CD4-positive, alpha-beta T cell treated with Interleukin-4 for 1 hour (primary cell): Measurements from ENCODE around the gene RASL11B.
A peak's percentile ranks its signal among the peaks of the same experiment; 100 is the strongest.

Experiments
- DNase-seq, 2 donors: peaks; one replicate each; pipeline ENCODE4 v3.0.0-alpha.2; 2020 to 2022

Gene RASL11B

DNA sequence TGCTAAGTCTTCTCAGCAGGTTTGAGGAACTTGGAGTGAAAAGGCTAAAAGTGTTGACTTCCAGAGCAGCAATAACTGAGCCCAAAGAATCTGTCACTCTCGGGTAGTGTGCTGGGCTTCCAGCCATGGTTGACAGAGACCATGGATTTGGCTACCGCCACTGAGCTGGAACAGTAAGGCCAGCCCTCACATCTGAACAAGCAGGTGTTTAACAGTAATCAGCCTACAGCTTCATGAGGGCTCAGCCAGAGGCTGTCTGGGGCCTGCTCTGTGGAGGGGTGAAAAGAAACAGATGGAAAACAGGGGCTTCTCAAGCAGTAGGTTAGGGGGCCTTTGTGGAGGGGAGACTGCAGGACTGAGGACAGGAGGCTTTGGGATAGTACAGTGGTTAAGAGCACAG, 14.9 kb downstream of the RASL11B start:
- DNase-seq, result no peak

DNA sequence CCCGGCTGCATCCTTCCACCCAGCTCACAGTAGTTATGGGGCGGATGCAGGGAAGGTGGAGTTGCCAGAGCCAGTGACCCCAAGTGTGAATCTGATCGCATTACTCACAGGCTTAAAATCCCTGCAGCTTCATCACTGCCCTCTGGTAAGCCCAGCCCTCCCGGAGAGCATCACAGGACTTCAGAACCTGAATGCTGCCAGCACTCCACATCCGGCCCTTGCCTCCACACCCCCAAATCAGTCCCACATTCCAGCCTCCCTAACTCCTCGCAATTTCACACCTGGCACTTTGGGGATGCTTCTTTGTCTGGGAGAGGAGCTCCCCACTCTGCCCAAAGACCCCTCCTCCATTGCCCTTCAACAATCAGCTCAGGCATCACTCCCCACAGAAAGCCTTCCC, 15.6 kb downstream of the RASL11B start:
- no peak for DNase-seq

DNA sequence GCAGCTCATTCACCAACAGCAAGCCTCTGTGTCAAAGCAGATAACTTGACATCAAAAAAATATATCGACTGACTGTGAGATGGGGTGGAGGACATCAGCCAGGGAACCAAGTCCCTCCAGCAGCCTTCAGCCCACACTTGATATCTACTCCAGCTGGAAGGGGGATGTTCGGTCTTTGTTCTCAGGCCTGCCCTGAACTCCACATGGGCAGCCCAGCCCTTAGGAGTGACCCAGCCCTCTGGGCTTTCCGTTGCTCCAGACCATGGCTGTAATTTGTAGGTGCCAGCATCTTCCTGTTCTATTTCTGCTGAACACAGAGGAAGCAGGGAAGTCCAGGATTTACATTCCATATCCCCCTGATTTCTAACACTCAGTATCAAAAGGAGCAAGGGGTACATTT, 17.4 kb downstream of the RASL11B start:
- DNase-seq, result no peak

DNA sequence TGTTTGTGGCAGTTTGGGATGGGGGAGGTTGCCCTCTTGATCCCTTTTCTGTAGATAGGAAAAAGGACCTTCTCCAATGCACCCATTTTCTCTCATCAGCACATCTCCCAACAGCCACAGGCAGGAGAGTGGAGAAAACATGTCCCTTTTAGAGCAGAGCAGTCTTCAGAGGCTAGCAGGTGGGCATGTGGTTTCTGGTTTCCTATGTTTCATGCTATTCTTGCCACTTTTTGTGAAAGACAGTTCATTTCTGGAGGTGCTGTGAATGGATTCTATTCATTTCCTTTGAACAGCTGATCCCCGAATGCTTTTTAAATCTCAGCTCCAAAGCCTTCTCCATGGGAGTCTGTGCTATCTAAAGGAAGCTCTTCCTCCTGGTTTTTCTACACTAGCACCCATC, 18.9 kb downstream of the RASL11B start:
- DNase-seq, result no peak

DNA sequence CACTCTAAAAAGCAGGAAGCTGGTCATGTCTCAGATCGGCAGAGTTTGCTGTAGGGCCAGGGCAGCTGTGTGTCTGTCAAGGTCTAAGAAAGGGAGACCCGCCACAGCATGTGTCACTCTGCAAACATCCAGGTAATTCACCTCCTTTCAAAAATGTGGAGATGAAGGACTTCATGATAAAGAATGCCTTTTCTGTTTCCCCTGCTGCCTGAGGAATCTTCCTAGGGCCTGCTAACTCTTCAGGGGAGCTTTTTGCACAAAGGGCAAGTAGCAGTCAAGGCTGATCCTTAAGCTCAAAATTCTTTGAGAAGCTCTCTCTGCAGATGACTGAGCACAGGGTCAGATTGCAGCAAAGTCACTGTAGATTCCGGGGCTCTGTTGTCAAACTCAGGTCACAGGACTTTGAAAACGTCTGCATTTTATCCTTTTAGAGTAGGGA, 21.1 kb downstream of the RASL11B start:
- DNase-seq, result no peak

DNA sequence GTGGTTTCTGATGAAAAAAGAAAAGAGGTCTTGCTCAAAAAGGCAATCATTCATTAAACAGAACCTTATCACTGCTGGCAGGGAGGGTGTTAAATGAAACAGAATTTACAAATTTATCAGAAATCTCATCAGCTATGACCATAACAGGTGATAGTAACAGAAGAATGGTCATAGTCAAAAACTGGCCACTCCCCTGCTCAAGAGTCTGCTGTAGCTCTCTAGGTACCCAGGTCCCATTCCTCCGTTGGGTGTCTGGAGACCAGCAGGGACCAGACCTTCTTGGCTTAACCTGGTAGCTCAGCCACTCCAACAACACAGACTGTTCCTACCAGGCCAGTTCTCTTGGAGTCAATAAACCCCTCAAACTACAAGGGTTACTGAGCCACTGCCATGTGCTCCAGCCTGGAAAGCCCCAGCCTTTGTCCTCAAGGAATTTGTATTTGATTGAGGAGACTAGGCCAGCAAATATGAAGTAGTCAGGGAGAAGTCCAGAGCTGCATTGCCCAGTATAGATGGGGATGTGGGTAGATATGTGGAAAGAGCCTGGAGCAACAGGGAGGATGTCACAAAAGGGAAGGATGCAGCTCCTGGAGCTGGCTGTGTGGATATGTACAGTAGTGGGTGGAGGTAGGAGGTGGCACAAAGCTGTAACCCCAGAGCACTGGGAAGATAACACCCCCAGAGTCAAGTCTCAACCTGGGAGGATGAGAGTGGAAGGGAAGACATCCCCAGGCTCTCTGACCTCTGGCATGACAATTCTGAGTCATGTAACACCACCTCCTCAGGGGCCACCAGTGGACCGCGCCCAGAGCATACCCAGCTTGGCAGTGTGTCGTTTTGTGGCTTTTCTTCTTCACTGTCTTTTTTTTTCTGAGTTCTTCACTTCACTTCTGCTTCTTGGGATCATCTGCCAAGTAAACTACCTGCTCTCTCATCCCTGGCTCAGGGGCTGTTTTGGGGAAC, 21.9 kb downstream of the RASL11B start:
- no peak for DNase-seq

DNA sequence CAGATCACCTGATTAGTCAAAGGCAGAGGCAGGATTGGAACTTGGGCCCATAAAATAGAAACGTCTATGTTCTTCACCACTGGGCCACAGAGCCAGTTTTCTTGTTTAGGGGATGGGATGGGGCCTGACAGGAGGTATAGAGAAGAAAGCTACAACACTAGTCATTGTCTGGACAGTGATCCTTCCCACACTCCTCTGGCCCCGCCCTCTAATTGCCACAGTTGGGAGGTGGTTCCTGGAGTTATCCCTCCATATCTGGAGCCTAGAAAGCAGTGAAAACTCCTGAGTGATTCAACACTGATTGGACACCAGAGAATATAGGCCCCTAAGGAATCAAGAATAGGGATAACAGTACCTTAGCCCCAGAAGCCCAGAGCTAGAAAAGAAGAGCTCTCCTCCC, 22.9 kb downstream of the RASL11B start:
- no peak for DNase-seq

DNA sequence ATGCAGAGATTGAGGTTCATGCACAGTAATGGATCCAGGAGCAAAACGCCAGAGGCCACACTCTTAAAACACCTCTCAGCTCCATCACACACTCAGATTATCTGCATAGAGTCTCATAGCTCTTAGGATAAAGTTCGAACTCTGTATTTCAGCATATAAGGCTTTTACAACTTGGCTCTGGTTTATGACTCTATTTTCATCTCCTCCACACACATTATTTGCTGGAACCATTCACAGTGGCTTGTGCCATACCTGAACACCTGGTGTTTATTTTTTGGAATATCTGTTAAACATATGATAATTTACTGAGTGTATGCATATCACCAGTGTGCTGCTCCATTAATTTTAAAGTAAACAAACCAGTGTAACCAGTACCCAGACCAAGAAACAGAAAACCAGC, 27.2 kb downstream of the RASL11B start:
- DNase-seq, result no peak

DNA sequence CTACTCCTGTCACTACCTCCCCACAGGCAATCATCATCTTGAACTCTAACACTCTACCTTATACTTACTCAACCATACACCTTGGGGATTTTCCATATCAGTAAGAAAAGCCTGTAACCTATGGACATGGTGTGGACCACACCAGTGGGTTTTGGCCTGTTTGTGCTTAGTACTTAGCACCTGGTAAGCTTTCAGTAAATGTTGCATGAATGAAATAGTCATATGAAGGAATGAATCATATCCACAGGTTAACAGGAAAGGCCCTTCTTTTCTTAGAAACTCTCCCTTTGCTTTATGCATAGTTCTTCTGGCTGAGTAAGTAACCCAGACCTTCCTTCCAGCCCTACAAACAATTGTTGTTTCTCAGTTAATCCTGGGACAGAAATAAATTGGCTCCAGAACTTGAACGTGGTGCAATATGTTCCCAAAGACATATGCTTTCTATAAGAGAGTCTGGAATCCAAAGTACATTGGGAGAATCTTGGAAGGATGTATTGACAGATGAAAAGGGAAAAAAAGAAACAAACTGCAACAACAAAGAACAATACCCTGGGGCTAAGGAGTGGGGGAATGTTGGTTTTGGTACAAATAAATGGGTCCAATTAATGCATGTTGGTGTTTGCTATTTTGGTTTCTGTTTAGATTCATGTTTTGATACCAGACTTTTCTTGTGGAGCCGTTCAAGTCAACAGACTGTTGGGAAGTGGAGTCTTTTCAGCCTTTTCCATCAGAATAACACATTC, 27.8 kb downstream of the RASL11B start:
- no peak for DNase-seq

DNA sequence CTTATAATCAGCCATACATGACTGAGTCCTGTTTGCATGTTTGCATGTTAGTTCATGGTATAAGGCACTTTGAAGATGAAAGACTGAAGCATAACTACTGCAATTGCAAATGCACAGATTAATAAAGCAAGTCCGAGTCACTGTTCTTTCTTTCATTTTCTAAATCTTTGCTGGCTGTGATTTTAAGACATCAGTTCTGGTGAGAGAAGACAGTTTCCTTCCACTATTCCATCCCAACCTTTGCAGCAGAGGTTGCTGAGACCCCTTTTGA, 28.3 kb downstream of the RASL11B start:
- no peak for DNase-seq

DNA sequence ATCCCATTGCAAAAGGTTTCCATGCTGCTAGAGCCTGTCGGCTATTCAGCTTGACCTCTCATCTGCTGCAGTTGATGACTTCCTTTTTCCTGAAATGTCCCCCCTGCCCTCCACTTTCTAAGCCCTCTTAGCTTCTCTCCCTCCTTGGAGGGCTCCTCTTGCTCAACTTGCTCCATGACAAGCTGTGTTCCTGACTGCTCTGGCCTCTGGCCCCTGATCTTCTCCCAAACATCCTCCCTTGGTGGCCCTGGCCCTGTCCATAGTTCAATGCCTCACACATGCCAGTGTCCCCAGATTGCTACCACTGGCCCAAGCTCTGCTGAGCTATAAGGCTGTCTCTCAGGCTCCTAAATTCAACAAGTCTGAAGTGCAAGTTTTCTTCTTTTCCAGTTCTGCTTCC, 29.6 kb downstream of the RASL11B start:
- no peak for DNase-seq

DNA sequence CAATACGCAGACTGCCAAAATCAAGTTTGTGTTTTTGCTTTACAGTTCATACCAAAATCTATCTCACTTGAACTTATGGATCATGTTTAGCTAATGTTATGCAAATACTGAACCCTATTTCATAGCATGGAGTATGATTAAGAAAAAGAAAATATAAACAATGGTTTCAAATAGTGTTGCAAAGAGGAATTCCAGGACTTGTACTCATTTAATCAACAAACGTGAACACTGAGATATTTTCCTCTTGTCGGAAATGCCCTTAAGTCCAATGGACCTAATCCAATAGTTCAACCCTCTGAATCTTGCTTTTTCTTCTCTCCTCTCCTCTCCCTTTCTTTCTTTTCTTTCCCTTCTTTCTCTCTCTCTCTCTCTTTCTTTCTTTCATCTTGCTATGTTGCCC, 30.8 kb downstream of the RASL11B start:
- no peak for DNase-seq

DNA sequence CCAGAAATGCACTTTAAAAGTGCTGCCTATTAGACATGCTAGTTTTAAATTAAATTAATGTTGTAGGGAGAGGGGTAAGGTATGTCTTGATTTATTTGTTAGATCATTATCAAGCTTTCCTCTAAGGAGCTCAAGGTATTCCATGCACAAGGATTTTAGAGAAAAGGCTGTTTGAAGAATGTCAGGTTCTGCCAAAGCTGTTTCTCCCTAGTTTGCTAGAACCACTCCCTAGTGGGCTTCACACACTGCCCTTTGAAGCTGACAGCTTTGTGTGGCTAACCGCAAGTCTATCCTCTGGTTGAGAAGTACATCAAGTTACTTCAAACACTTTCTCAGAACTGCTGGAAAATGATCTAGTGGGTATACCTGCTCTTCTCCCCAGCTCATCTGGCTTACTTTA, 32.3 kb downstream of the RASL11B start:
- DNase-seq, result no peak

DNA sequence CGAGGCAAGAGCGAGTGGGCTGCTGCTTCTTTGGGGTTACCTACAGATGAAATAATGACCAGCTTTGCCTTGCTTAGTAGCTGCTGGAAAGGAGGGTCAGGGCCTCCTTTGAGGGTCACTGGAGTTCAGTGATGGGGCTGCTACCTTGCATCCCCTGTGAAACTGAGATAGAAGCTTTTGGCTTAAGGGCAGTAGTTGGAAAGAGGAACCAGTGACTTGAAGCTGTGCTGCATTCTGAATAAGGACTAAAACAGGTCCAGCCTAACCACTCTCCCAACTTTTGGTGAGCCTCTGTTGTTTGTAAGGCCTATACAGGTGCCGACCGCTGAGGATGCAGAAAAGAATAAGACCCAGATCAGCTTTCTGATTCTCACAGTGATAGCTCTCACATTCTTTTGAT, 41.2 kb downstream of the RASL11B start:
- no peak for DNase-seq

DNA sequence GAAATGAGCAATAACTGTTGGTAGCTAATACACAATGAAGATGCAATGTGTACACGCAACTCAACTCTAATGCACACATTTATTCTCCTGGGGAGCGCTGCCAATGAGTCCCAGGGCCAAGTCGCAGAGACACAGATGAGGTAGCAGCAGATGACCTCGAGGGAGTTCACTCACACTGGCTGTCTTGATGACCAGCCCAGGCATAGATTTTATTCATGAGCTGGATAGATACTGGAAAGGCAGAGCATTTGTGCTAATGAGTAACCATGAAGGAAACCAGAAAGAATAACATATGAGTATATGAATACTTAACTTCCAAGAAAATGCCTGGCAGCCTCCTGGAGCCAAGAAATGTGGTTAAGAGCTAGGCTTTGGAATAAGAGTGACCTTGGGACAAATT, 42.3 kb downstream of the RASL11B start:
- DNase-seq, result no peak

DNA sequence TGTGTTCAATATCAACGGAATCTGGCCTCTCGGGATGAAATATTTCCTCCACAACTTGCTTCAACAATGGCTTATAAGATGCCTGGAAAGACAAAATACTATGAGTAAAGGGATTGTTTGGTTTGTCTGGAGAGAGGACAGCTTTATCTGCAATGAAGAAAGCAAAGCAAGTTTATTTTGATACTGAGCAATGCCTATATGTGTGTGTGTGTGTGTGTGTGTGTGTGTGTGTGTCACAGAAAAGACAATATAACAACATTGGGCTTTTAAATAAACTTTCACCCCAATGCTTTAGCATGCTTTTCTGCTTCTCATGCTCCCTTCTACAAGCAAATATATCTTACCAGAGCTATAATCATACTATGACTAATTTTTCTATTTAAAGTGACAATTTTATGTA, 45.4 kb downstream of the RASL11B start:
- DNase-seq, result no peak

DNA sequence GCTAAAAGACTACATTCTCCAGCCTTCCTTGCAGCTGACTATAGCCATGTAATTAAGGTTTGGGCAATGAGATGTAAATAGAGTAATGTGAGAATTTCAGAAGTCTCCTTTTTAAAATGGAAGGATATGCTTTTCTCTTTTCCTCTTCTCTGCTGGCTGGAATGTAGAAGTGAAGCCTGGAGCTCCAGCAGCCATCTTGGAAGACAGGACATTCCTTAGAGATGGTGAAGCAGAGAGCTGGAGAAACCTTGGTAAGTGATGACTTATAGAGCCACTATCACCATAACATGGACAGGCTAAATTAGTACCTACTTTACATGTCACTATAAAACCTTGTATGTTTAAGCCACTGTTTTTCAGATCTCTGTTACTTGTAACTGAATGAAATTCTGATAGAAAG, 48.0 kb downstream of the RASL11B start:
- DNase-seq, result no peak

DNA sequence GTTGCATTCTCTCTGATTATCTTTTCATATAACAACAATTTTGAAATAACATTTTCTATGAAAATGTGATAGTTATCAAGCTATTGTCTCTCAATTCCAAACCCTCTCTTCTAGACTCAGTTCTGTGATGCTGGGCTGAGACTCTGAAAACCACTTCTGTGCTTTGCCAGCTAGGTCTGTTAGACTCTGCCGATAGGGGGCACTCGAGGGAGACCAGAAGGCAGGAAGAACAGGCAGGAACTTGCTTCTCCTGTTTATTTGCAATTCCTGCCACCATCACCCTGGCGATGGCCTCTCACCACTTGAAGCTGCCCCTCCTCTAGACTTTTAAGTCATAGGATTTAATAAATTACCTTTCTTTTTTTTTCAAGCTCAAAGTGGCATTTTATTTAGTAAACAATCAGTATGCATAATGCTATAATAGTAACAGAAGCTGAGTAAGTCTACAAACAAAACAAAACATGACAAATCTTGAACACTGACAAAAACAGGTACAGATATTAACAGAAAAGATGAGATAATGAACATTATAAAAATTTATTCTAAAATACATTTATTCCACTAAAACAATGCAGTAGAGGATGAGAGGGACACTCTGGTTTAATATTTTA, 49.7 kb downstream of the RASL11B start:
- DNase-seq, result peak; percentile 53 to 63

DNA sequence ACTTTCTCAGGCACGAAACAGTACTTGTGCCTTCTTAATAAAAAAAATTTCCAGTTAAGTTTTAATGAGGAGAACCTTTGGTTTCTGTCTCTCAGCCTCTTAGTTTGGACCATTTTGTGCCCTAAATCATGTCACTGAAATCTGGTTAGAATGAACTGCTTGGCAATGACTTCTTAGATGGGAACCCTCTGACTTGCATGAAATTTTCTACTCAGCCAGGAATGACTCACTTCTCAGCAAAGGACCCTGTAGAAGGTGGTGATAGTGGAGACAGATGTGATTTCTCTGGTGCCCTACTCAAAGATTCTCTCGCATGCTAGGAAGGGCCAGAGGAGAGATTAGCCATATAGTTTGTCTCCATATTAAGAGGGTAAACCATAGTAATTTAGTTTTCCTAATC, 50.5 kb downstream of the RASL11B start:
- DNase-seq, result no peak

DNA sequence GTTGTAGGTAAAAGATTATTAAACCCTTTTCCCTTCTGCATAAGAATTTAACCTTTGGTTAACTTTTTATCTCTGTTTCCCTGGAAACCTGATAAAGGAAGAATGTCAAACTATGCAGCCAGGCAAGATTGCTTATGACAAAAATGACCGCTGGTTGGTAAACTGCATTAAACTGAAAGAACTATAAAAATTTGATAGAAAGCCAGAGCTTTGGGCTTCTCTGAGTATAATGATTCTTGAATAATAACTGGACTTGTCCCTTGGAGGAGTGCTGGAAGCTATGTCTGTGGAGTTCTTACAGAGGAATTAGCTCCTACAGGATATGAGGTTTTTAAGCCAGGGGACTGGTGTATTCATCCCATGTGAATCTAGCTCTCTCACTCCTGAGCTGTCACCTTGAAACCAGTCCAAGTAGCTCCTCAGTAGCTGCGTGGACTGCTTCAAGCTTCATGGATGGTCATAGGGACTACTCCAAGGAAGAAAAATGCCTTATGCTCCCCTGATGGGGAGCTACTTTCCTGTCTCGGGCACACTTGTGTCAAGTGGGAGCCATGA, 52.0 kb downstream of the RASL11B start:
- DNase-seq, result no peak

DNA sequence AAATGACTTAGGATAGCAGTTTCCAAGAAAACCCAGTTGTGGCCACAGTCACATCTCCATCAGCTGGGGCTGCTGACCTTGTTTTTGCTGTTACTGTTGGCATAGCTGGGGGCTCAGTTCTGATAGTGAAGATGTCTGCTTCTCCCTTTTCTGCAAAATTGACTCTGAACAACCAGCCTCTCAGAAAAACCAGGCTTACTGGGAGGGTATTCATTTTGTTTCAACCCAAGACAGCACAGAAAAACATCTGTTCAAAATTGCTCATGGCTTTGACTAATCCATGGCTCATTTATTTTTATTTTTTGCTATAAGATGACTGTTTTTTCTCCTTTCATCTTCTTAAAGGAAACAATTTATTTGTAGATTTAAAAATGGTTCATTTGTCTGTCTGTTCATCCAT, 53.1 kb downstream of the RASL11B start:
- no peak for DNase-seq

DNA sequence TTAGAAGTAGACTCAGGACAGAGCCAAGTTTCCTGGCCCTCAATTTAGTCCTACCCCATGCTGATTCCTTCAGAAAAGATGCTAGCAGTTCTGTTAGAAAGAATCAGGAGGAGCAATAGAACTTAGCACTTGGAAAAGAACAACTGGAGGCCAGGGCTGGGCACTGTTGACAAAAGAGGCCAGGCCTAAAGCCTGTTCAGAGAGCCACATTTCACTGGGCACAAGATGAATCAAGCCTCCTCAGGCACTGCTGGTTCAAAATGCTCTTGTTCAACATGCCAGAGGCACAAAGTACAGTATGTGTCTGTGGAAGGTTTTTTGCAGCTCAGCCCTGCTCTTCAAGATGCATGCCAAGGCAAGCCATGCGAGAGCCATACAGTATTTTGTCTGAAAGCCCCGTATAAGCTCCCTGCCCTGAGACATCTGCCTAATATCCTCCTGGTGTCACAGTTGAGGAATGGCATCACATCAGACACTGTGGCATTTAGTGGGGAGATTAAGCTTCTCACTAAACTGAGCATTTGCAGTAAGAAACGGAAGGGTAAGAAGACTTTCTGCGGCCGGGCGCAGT, 53.7 kb downstream of the RASL11B start:
- no peak for DNase-seq
